OCI-LY7 (cell line): ENCODE measurements around the gene RBFOX1. TPM values are rescaled to one million over a fixed set of nuclear protein-coding genes. Genes with fewer than 3 reads are reported as not detected.

Experiments used
- BruUV-seq: library from RNA; stranded (reverse); fragments of 400-500 nt; replicated peaks from 2 replicates; lab custom pipeline; 2021; lab: Mats Ljungman, UMichigan
- CTCF ChIA-PET: fragments of 300-600 bp; sonication (Branson Sonifier 250); formaldehyde crosslinking; loops from one replicate; lab custom pipeline; 2022; ENCODE audit warnings: antibody characterized with exemption; ENCODE audit not compliant: unreplicated experiment; lab: Charles Lee
- POLR2A ChIA-PET: fragments of 300-600 bp; sonication (Branson Sonifier 250); formaldehyde crosslinking; loops from one replicate; lab custom pipeline; 2022; ENCODE audit warnings: antibody characterized with exemption; lab: Charles Lee
- DNase-seq: peaks from one replicate; pipeline ENCODE4 v3.0.0-alpha.2; 2015; ENCODE audit warnings: low spot score
- H2AFZ ChIP-seq: fragments of 200-600 bp; sonication (generic), shearing (Covaris generic); 2 replicates; pipeline ENCODE4 v1.6.1; 2014; ENCODE audit warnings: mild to moderate bottlenecking, antibody characterized with exemption, low read length, moderate library complexity
- H3K27ac ChIP-seq: fragments of 200-600 bp; sonication (generic); 2 replicates; pipeline ENCODE4 v1.5.1; 2014; ENCODE audit warnings: mixed run types, low read depth, mild to moderate bottlenecking, moderate library complexity, low read length, inconsistent platforms; ENCODE audit not compliant: poor library complexity, severe bottlenecking
- H3K36me3 ChIP-seq: fragments of 200-600 bp; sonication (generic); 2 replicates; pipeline ENCODE4 v1.6.1; 2014; ENCODE audit warnings: mild to moderate bottlenecking, antibody characterized with exemption, low read length, moderate library complexity, mixed read lengths; ENCODE audit not compliant: insufficient read depth
- H3K4me1 ChIP-seq: fragments of 200-600 bp; sonication (generic); 2 replicates; pipeline ENCODE4 v1.5.1; 2014; ENCODE audit warnings: mild to moderate bottlenecking, low read length; ENCODE audit not compliant: insufficient read depth, poor library complexity, severe bottlenecking
- H3K4me2 ChIP-seq: fragments of 200-600 bp; sonication (generic); 2 replicates; pipeline ENCODE4 v1.6.1; 2014; ENCODE audit warnings: mild to moderate bottlenecking, low read length
- H3K4me3 ChIP-seq: fragments of 200-600 bp; sonication (generic); 2 replicates; pipeline ENCODE4 v1.5.1; 2014; ENCODE audit warnings: mild to moderate bottlenecking, low read depth, low read length; ENCODE audit not compliant: poor library complexity, severe bottlenecking
- H3K79me2 ChIP-seq: fragments of 200-600 bp; sonication (generic); 2 replicates; pipeline ENCODE4 v1.6.1; 2016; ENCODE audit warnings: low read depth, mild to moderate bottlenecking, low read length, moderate library complexity, mixed read lengths; ENCODE audit not compliant: insufficient read depth
- H3K9me2 ChIP-seq: fragments of 200-600 bp; sonication (generic); 2 replicates; pipeline ENCODE4 v1.6.1; 2016; ENCODE audit warnings: mild to moderate bottlenecking, low read length, mixed read lengths; ENCODE audit not compliant: insufficient read depth
- H3K9me3 ChIP-seq: fragments of 200-600 bp; sonication (generic); 2 replicates; pipeline ENCODE4 v1.6.1; 2014; ENCODE audit warnings: mild to moderate bottlenecking, mixed run types, low read length, mixed read lengths
- H4K20me1 ChIP-seq: fragments of 200-600 bp; sonication (generic); 2 replicates; pipeline ENCODE4 v1.6.1; 2014; ENCODE audit warnings: mild to moderate bottlenecking, antibody characterized with exemption, low read length, moderate library complexity, mixed read lengths; ENCODE audit not compliant: insufficient read depth
- CTCF ChIP-seq: fragments of 200-600 bp; sonication (generic); conservative IDR thresholded peaks from 2 replicates; pipeline ENCODE4 v1.5.1; 2014; ENCODE audit warnings: mild to moderate bottlenecking, antibody characterized with exemption, low read length, moderate library complexity, mixed read lengths
- EZH2phosphoT487 ChIP-seq: fragments of 200-600 bp; sonication (generic); IDR thresholded peaks from 2 replicates; pipeline ENCODE4 v1.6.1; 2018; ENCODE audit warnings: low read depth, borderline replicate concordance, mild to moderate bottlenecking, mixed run types, antibody characterized with exemption, low read length, moderate library complexity, mixed read lengths
- intact Hi-C: fragments of 100-400 bp; cut with micrococcal nuclease; formaldehyde crosslinking; loops from one replicate; pipeline ENCODE4 v1.10.0; 2022; ENCODE audit not compliant: unreplicated experiment
- total RNA-seq, 2 experiments: library from RNA; depleted of rRNA in 1 of 2; stranded (reverse); fragments of >200 nt in 1 of 2; shearing (Covaris generic) in 1 of 2; gene quantifications; 2 replicates each; pipeline ENCODE4 v1.2.3, GENCODE V29; 2014 to 2022

Gene RBFOX1
- total RNA-seq, 2 experiments from 2014 or later = not detected

GRCh38 chr16:7437135-7437804, 104.6 kb downstream of the RBFOX1 start:
- Histone ChIP-seq H3K4me1 (no peaks in the 10 kb centered on the region), H3K36me3 (no peaks in the 10 kb centered on the region), H3K9me2 (no peaks in the 10 kb centered on the region), H3K79me2 (no peaks in the 10 kb centered on the region), H3K4me2 (no peak overlapping the region), H2AFZ (no peak overlapping the region), H3K27ac (no peak overlapping the region), H4K20me1 (no peaks in the 10 kb centered on the region), H3K9me3 (no peaks in the 10 kb centered on the region), H3K4me3 (no peak overlapping the region)
- ChIA-PET CTCF (no interaction called here), POLR2A (interaction anchor here (0.6 kb wide), 1 partner anchor 188 kb away, joined by 4 read pairs; no protein-coding TSS in a partner anchor)
- no TSS peak for BruUV-seq
- intact Hi-C loops = no loop called here
- TF ChIP-seq EZH2phosphoT487 (no peak), CTCF (no peak)
- no peak for DNase-seq

GRCh38 chr16:7437843-7438242, 105.2 kb downstream of the RBFOX1 start:
- DNase-seq = no peak
- no peak overlapping the region for H3K27ac ChIP-seq
- no peak overlapping the region for H3K4me2 ChIP-seq
- H3K4me1 ChIP-seq = no peaks in the 10 kb centered on the region
- intact Hi-C loops = no loop called here
- no peaks in the 10 kb centered on the region for H3K9me2 ChIP-seq
- H3K4me3 ChIP-seq = no peak overlapping the region
- no peaks in the 10 kb centered on the region for H4K20me1 ChIP-seq
- H3K36me3 ChIP-seq = no peaks in the 10 kb centered on the region
- H3K79me2 ChIP-seq = no peaks in the 10 kb centered on the region
- TF ChIP-seq CTCF (no peak), EZH2phosphoT487 (no peak)
- no peaks in the 10 kb centered on the region for H3K9me3 ChIP-seq
- no peak overlapping the region for H2AFZ ChIP-seq
- CTCF ChIA-PET = no interaction called here
- no TSS peak for BruUV-seq
- POLR2A ChIA-PET = no interaction called here

GRCh38 chr16:7438601-7439000, 106.0 kb downstream of the RBFOX1 start:
- Histone ChIP-seq H4K20me1 (no peaks in the 10 kb centered on the region), H3K36me3 (no peaks in the 10 kb centered on the region), H3K4me2 (no peak overlapping the region), H3K9me2 (no peaks in the 10 kb centered on the region), H2AFZ (no peak overlapping the region), H3K4me3 (no peak overlapping the region), H3K27ac (no peak overlapping the region), H3K4me1 (no peaks in the 10 kb centered on the region), H3K79me2 (no peaks in the 10 kb centered on the region), H3K9me3 (no peaks in the 10 kb centered on the region)
- intact Hi-C loops = no loop called here
- no peak for DNase-seq
- CTCF ChIA-PET = no interaction called here
- no peak for TF ChIP-seq CTCF
- TF ChIP-seq EZH2phosphoT487 = no peak
- POLR2A ChIA-PET = no interaction called here
- no TSS peak for BruUV-seq
